NB4 (cell line): ENCODE results near the gene ANAPC1.

Experiments
- CTCF ChIP-seq: IDR thresholded peaks from one replicate; pipeline ENCODE4 v1.5.1; 2012; ENCODE audit warnings: low read depth, low read length
- MAX ChIP-seq: IDR thresholded peaks from 2 replicates; pipeline ENCODE4 v1.6.1; 2011; ENCODE audit warnings: low read depth, low read length
- MYC ChIP-seq: IDR thresholded peaks from 2 replicates; pipeline ENCODE4 v1.6.1; 2011; ENCODE audit warnings: low read depth, low read length
- POLR2A ChIP-seq: IDR thresholded peaks from 2 replicates; pipeline ENCODE4 v1.6.1; 2011; ENCODE audit warnings: mild to moderate bottlenecking; ENCODE audit not compliant: insufficient read length; ENCODE audit errors: extremely low read depth

GRCh38 chr2:111924617-111925107 is 40.7 kb upstream of the ANAPC1 start:
- TF ChIP-seq CTCF (no peak), MAX (no peak), MYC (no peak), POLR2A (no peak)
